RWPE2 (cell line): Measurements from ENCODE around the gene VWA5A.
A peak's percentile ranks its signal among the peaks of the same experiment; 100 is the strongest.

ENCODE experiments used
- ATAC-seq: fragments of 200-7000 bp; cut with Tn5 transposase; 3 replicates; pipeline ENCODE4 v1.9.1; 2021; ENCODE audit warnings: low read depth
- DNase-seq: peaks from one replicate; pipeline ENCODE4 v3.0.0-alpha.2; 2020; ENCODE audit warnings: low spot score
- H3K27ac ChIP-seq: fragments of 450-650 bp; 2 replicates; pipeline ENCODE4 v1.5.1; 2017; ENCODE audit warnings: mild to moderate bottlenecking; ENCODE audit not compliant: poor library complexity, severe bottlenecking
- H3K27me3 ChIP-seq: fragments of 250-450 bp; sonication (Bioruptor Pico); 2 replicates; pipeline ENCODE4 v1.5.1; 2021; ENCODE audit warnings: mild to moderate bottlenecking, moderate library complexity; ENCODE audit not compliant: insufficient read depth, poor library complexity, severe bottlenecking
- H3K36me3 ChIP-seq: fragments of 250-450 bp; sonication (Bioruptor Pico); 2 replicates; pipeline ENCODE4 v1.5.1; 2020; ENCODE audit warnings: low read depth, mild to moderate bottlenecking, moderate library complexity
- H3K4me1 ChIP-seq: fragments of 250-450 bp; sonication (Bioruptor Pico); 2 replicates; pipeline ENCODE4 v1.5.1; 2021; ENCODE audit warnings: mild to moderate bottlenecking, moderate library complexity; ENCODE audit not compliant: insufficient read depth, poor library complexity, severe bottlenecking
- H3K4me3 ChIP-seq: fragments of 250-450 bp; sonication (Bioruptor Pico); 2 replicates; pipeline ENCODE4 v1.5.1; 2021; ENCODE audit warnings: mild to moderate bottlenecking, moderate library complexity; ENCODE audit not compliant: severe bottlenecking
- H3K9me3 ChIP-seq: fragments of 250-450 bp; sonication (Bioruptor Pico); 2 replicates; pipeline ENCODE4 v1.5.1; 2021; ENCODE audit warnings: mild to moderate bottlenecking, moderate library complexity; ENCODE audit not compliant: severe bottlenecking
- CTCF ChIP-seq: fragments of 450-650 bp; IDR thresholded peaks from one replicate; pipeline ENCODE4 v1.5.1; 2017; ENCODE audit warnings: mild to moderate bottlenecking, moderate library complexity; ENCODE audit not compliant: poor library complexity, severe bottlenecking

The VWA5A gene, protein sequence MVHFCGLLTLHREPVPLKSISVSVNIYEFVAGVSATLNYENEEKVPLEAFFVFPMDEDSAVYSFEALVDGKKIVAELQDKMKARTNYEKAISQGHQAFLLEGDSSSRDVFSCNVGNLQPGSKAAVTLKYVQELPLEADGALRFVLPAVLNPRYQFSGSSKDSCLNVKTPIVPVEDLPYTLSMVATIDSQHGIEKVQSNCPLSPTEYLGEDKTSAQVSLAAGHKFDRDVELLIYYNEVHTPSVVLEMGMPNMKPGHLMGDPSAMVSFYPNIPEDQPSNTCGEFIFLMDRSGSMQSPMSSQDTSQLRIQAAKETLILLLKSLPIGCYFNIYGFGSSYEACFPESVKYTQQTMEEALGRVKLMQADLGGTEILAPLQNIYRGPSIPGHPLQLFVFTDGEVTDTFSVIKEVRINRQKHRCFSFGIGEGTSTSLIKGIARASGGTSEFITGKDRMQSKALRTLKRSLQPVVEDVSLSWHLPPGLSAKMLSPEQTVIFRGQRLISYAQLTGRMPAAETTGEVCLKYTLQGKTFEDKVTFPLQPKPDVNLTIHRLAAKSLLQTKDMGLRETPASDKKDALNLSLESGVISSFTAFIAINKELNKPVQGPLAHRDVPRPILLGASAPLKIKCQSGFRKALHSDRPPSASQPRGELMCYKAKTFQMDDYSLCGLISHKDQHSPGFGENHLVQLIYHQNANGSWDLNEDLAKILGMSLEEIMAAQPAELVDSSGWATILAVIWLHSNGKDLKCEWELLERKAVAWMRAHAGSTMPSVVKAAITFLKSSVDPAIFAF

DNA sequence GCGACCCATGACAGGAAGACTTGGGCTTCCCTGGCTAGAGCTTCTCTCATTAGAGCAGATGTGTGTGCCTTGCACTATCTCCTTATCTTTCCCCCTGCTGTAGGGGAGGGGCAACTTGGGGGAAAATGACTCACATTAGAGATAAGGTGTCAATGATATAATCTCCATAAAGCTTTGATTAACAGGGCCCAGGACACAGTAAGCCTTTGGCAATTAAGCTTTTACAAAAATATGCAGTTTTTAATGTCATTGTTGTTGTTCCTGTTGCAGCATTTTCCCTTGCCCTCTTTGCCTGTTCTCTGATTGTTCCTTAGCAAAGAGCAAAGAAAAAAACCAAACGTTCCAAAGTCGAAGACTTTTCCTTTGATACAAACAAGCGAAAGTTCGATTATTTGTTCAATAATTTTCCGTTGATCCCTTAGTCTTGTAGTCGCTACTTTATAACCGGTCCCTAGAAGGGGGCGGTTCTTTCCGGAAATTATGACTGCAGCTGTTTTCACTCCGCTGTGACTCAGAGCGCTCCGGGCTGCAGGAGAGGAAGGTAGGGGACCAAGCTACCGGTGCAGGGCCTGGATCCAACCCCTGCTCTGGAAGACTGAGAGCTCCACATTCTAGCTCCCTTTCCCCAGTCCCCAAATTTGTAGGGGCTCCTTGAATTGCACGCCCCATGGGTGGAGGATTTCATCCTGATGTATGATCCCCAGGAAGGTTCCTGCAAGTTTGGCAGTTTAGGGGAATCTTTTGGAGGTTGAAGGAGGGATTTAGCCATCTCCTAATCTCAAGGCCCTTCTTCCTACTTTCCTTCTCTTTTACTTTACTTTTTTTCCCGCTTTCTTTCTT, at the start of gene VWA5A:
Gene VWA5A, plus strand, starts transcription at position 509 of the 840 bp plus-strand sequence. CDS start 2,062 bp downstream, outside the sequence.
- Histone ChIP-seq H3K27ac (peak within 1 kb of the TSS; percentile 2), H3K4me1 (peaks cover 3% of the 10 kb centered on the region), H3K27me3 (no peaks in the 10 kb centered on the region), H3K9me3 (no peaks in the 10 kb centered on the region), H3K4me3 (peak within 1 kb of the TSS; percentile 35), H3K36me3 (no peaks in the 10 kb centered on the region)
- DNase-seq (peak; percentile 82), ATAC-seq (peak; percentile 100)
- no peak for TF ChIP-seq CTCF

DNA sequence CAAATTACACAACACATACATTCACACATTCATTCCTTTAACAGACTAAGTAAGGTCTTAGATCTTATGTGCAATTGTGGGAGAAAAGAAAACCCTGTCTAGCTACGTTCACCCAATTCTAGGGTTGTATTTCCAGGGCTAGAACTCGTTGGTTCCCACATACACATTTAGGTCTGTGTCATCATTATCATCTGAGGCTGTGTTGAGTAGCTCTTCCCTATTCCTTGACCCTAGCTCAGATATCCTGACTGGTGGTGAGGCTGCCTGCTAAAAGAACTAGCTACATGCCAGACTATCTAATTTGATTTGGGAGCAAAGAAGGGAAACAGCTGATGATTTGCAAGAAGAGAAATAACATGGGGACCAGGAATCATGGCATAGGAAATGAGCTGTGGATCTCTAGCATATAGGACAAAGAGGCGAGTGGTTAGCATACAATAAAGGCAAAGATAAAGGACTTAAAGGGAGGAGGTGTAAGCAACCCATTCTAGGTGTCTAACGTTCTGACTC, 46.6 kb upstream of the VWA5A start:
- Histone ChIP-seq H3K4me1 (no peaks in the 10 kb centered on the region), H3K4me3 (no peak overlapping the region), H3K27ac (no peak overlapping the region), H3K36me3 (no peaks in the 10 kb centered on the region), H3K27me3 (no peaks in the 10 kb centered on the region), H3K9me3 (no peaks in the 10 kb centered on the region)
- ATAC-seq, result peak; percentile 51; the same call in 2 of the 3 replicates
- TF ChIP-seq CTCF, result no peak
- no peak for DNase-seq

DNA sequence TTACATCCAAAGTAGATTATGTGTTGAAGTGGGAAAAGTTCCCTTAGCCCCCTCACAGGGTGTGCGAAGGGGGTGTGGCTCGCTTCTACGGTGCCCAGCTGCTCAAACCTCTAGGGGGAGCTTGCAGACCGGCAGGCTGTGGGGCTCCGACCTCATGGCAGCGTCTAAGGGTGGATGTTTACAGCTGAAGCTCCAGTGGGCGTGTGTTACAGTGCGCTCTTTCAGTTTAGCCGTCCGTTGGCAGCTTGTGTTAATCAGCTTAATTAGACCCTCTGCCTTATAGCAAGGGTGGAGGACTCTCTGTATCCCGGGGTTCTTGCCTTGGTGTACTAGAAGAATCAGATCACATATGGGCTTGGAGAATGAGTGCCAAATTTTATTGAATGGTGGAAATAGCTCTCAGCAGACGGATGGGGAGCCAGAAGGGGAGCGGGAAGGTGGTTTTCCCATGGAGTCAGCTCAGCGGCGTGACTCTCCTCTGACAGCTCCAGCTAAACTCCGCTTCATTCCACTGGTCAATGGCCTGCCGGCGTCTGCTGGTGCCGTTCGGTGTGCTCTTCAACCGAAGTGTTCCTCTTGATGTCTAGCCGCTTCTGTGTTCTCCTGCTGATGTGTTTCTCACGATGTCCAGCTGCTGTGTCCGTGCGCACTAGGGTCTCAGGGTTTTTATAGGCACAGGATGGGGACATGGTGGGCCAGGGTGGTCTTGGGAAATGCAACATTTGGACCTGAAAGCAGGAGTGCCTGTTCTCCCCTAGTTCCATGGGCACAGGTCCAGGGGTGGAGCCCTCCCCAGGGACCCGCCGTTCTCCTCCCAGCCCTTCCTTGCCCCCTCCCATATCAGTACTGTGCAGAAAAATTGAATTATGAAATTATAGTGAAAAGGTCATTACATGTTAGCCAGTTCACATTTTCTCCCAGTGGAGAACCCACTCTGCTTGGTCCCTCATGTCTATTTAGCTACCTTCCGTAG, 45.5 kb upstream of the VWA5A start:
- Histone ChIP-seq H3K9me3 (no peaks in the 10 kb centered on the region), H3K27me3 (no peaks in the 10 kb centered on the region), H3K4me1 (no peaks in the 10 kb centered on the region), H3K4me3 (peak overlapping the region; percentile 6), H3K36me3 (no peaks in the 10 kb centered on the region), H3K27ac (no peak overlapping the region)
- peak; percentile 75 for TF ChIP-seq CTCF
- DNase-seq (no peak), ATAC-seq (peak; percentile 93)

DNA sequence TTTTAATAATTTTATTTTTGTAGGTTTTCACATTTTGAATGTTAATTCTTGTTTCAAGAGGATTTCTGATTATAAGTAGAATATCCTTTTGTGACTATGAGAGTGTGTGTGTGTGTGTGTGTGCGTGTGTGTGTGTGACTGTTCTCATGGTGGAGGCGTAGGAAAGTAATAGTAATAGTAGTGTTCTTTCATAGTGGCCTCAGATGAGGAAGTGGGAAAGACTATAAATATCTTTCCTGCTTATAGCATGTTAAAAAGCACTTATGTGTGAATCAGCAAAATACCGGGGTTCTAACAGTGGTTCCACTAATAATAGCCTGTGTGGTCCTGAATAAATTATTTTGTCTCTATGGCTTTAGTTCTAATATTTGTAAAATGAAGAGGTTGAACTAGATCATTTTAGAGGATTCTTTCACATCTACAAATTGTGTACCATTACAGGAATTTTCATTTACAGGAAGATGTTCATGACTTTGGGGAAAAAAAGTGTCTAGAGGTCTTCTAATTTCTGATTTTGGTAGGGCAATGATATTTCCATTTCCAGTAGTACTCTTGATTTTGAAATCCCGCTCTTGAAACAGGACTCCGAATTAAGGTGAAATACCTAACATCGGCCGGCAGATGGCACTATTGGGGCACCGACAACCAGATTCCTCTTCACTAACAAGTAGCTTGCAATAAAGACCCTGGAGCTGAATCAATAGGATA, 44.2 kb upstream of the VWA5A start:
- no peaks in the 10 kb centered on the region for H3K4me1 ChIP-seq
- TF ChIP-seq CTCF, result peak; percentile 89
- no peak for DNase-seq
- ATAC-seq, result peak; percentile 20; the same call in 1 of the 3 replicates
- no peaks in the 10 kb centered on the region for H3K9me3 ChIP-seq
- no peak overlapping the region for H3K4me3 ChIP-seq
- H3K27me3 ChIP-seq, result no peaks in the 10 kb centered on the region
- H3K27ac ChIP-seq, result no peak overlapping the region
- H3K36me3 ChIP-seq, result no peaks in the 10 kb centered on the region
